VCaP (cell line): ENCODE results near the gene MROH8.

ENCODE experiments used
- H3K27ac ChIP-seq: fragments of 450-650 bp; 2 replicates; pipeline ENCODE4 v1.5.1; 2017
- TF ChIP-seq, protein P1 (sequence below): fragments of 450-650 bp; conservative IDR thresholded peaks from 2 replicates; pipeline ENCODE4 v1.5.1; 2017; ENCODE audit warnings: mild to moderate bottlenecking, moderate library complexity

The MROH8 gene

DNA sequence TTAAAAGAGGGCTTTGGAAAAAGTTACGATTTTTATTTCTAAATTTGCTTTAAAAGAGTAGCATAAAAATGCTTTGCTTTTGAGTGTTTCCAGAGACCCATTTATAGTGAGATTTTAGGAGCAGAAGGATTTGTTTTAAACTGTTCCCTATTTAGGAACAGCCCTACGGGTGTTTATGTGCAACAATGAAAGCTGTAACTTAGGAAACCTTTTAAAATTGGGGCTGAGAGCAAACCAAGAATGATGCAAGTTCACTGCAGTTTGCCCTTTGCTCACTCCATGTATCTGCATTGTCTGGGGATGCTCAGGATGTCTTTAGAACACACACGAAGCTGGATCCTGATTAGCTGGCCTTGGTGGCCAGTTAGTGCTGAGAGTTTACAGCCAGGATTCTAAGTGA, 41.4 kb upstream of the MROH8 start:
- peak overlapping the region; percentile 61 for H3K27ac ChIP-seq
- TF ChIP-seq, protein P1, sequence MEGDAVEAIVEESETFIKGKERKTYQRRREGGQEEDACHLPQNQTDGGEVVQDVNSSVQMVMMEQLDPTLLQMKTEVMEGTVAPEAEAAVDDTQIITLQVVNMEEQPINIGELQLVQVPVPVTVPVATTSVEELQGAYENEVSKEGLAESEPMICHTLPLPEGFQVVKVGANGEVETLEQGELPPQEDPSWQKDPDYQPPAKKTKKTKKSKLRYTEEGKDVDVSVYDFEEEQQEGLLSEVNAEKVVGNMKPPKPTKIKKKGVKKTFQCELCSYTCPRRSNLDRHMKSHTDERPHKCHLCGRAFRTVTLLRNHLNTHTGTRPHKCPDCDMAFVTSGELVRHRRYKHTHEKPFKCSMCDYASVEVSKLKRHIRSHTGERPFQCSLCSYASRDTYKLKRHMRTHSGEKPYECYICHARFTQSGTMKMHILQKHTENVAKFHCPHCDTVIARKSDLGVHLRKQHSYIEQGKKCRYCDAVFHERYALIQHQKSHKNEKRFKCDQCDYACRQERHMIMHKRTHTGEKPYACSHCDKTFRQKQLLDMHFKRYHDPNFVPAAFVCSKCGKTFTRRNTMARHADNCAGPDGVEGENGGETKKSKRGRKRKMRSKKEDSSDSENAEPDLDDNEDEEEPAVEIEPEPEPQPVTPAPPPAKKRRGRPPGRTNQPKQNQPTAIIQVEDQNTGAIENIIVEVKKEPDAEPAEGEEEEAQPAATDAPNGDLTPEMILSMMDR: no peak

DNA sequence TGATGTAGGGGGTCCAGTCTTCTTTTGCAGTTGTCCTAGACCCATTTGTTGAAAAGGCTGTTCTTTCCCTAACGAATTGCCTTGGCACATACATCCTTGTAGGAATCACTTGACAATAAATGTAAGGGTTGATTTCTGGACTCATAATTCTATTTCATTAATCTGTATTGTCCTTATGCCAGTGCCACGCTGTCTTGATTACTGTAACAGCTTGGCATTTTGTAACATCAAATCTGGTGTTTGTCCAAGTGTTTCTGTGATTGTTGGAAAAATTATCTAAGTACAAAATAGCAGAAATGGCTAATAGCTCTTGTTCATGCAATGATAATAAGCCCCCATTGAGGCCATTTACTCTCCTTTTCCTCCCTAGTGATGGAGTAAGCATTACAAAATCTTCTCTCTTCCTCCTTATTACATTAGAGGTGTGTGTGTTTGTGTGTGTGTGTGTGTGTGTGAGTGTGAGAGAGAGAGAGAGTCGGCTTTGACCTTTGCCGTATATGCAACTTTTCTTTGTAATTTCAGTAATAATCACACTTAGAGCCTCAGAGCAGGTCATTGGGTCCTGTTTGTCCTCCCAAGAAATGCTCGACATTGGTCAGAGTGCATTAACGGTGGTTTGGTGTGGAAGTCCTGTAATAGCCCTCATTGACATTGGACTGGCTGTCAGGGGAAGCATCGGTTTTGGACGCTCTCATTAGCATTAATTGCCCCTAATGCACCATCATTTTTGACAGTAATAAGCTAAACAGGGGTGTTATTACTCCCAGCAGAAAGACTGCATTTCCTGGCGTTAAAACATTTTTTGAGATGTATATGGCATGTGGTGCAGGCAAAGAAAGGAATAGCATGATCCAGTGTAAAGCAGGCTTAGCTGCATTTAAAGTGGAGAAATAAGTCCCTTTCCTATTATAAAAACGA, 40.7 kb upstream of the MROH8 start:
- TF ChIP-seq, protein P1: no peak

DNA sequence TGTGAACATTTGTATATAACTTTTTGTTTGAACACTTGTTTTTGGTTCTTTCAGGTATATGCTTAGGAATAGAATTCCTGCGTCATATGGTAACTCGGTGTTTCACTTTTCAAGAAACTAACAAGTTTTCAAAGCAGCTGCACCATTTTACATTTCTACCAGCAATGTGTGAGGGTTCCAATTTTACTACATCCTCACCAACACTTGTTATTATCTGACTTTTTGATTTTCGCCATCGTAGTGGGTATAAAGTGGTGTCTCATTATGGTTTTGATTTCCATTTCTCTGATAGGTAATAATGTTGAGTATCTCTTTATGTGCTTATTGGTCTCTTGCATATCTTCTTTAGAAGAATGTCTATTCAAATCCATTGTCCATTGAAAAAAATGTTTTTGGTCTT, 39.6 kb upstream of the MROH8 start:
- TF ChIP-seq, protein P1: no peak
- no peak overlapping the region for H3K27ac ChIP-seq

More for the DNA sequence above, 40.7 kb upstream of the MROH8 start:
- no peak overlapping the region for H3K27ac ChIP-seq

DNA sequence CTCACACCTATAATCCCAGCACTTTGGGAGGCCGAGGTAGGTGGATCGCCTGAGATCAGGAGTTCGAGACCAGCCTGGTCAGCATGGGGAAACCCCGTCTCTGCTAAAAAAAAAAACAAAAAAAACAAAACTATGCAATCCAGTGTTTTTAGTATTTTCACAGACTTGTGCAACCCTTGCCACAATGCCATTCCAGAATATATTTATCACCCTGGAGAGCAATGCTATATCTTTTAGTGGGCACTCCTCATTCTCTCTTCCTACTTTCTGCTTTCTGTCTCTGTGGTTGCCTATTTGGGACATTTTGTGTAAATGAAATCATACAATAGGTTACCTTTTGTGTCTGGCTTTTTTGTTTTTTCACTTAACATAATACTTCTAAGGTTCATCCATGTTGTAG, 39.1 kb upstream of the MROH8 start:
- no peak overlapping the region for H3K27ac ChIP-seq
- TF ChIP-seq, protein P1: no peak

DNA sequence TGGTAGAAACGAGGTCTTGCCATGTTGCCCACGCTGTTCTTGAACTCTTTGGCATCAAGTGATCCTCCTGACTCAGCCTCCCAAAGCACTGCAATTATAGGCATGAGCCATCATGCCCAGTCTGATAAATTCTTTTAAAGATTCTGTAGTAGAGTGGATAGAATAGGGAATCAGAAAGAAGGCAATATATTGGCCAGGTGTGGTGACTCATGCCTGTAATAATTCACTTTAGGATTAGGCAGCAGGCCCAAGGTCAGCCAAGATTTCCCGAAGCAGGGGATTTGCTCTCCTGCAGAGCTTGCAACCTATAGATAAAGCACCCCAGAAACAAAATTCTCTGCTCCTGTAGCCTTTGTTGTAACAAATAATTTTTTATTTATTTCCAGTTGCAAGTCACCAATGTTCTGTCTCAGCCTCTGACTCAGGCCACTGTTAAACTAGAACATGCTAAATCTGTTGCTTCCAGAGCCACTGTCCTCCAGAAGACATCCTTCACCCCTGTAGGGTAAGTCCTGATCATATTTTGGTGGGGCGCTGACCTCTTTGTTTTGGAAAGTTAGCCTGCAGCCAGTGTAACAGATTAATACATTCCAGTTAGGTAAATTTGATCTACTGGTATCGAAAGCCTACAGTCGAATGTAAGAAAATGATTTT, 30.4 kb upstream of the MROH8 start:
- H3K27ac ChIP-seq: no peak overlapping the region
- TF ChIP-seq, protein P1: no peak

DNA sequence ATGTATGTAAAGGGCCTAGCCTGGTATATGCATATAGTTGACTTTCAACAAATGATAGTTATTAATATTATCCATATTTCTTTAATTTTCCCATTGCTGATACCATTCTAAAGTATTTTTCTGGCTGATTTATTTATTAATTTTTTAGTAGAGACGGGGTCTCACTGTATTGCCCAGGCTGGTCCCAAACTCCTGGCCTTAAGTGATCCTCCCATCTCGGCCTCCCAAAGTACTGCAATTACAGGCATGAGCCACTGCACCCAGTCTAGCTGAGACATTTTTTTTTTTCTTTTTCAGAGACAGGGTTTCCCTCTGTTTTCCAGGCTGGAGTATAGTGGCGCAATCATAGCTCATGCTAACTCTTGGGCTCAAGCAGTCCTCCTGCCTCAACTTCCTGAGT, 29.8 kb upstream of the MROH8 start:
- no peak overlapping the region for H3K27ac ChIP-seq
- TF ChIP-seq, protein P1: no peak

DNA sequence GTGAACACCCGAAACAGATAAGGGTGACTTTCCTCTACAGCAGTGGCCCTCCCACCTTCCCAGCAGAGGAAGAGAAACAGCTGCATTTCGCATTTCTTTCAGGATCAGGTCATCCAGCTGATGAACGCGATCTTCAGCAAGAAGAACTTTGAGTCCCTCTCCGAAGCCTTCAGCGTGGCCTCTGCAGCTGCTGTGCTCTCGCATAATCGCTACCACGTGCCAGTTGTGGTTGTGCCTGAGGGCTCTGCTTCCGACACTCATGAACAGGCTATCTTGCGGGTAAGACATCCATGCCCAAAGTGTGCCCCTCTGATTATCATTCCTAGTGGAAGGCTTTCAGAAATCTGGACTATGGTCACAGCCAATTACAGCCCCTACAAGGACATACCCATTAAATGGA, 27.8 kb upstream of the MROH8 start:
- no peak overlapping the region for H3K27ac ChIP-seq
- TF ChIP-seq, protein P1: no peak
